ENCODE data around the gene ZNF280B. TPM values are rescaled to one million over a fixed set of nuclear protein-coding genes. Genes with fewer than 3 reads are reported as not detected.

ZNF280B gene
- total and polyA plus RNA-seq, 9 of the 15 experiments (the other 6 are each of a cell fraction or from before 2014, with no cell fraction given): 7.7 to 29.9 (median 20.0) TPM

DNA sequence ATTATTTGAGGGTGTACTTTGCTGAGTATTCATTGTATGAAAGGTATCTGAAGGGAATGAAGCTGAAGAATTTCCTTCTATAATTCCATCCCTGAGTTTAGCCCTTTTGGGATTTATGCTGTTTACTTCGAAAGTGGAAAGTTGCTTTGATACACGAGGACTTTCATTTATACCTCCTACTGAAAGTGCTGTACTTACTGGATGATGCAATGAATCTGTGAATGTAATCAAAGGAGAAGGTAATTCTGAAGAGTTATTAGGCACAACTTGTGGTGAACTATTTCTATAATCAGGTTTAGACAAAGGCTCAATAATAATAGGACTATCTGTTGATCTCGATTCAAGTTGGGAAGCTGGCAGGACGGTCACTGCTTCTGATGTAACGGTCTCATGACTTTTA lies 19.8 kb downstream of the ZNF280B start (continued):
- TF ChIP-seq SRF (CRISPR knock-in tag; IDR thresholded peaks at IDR 0.05) (no peak), GABPB2 (CRISPR knock-in tag; conservative IDR thresholded peaks at IDR 0.05) (0 out of 2 replicates have a peak, but pooled peaks have one; percentile 19), TSC22D4 (tag; IDR thresholded peaks at IDR 0.05) (0 out of 2 replicates have a peak, but pooled peaks have one; percentile 41), ATF3 (IDR thresholded peaks at IDR 0.05) (peak; percentile 90), ATF3 (CRISPR knock-in tag; conservative IDR thresholded peaks at IDR 0.05) (no peak), FOXK2 (conservative IDR thresholded peaks at IDR 0.05 in 1 of 2, IDR thresholded peaks at IDR 0.05 in 1 of 2; ENCODE audit: low read depth in 2 of 2) (no peak), FUS (optimal IDR thresholded peaks at IDR 0.05; ENCODE audit: low read depth, low read length) (no peak), ZNF23 (CRISPR knock-in tag; IDR thresholded peaks at IDR 0.05) (no peak), ZNF311 (CRISPR knock-in tag; IDR thresholded peaks at IDR 0.05) (no peak), ATF7 (IDR thresholded peaks at IDR 0.05) (no peak)
- TF ChIP-seq, protein P1, sequence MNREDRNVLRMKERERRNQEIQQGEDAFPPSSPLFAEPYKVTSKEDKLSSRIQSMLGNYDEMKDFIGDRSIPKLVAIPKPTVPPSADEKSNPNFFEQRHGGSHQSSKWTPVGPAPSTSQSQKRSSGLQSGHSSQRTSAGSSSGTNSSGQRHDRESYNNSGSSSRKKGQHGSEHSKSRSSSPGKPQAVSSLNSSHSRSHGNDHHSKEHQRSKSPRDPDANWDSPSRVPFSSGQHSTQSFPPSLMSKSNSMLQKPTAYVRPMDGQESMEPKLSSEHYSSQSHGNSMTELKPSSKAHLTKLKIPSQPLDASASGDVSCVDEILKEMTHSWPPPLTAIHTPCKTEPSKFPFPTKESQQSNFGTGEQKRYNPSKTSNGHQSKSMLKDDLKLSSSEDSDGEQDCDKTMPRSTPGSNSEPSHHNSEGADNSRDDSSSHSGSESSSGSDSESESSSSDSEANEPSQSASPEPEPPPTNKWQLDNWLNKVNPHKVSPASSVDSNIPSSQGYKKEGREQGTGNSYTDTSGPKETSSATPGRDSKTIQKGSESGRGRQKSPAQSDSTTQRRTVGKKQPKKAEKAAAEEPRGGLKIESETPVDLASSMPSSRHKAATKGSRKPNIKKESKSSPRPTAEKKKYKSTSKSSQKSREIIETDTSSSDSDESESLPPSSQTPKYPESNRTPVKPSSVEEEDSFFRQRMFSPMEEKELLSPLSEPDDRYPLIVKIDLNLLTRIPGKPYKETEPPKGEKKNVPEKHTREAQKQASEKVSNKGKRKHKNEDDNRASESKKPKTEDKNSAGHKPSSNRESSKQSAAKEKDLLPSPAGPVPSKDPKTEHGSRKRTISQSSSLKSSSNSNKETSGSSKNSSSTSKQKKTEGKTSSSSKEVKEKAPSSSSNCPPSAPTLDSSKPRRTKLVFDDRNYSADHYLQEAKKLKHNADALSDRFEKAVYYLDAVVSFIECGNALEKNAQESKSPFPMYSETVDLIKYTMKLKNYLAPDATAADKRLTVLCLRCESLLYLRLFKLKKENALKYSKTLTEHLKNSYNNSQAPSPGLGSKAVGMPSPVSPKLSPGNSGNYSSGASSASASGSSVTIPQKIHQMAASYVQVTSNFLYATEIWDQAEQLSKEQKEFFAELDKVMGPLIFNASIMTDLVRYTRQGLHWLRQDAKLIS (CRISPR knock-in tag; IDR thresholded peaks at IDR 0.05): no peak
- TF ChIP-seq, protein P2, sequence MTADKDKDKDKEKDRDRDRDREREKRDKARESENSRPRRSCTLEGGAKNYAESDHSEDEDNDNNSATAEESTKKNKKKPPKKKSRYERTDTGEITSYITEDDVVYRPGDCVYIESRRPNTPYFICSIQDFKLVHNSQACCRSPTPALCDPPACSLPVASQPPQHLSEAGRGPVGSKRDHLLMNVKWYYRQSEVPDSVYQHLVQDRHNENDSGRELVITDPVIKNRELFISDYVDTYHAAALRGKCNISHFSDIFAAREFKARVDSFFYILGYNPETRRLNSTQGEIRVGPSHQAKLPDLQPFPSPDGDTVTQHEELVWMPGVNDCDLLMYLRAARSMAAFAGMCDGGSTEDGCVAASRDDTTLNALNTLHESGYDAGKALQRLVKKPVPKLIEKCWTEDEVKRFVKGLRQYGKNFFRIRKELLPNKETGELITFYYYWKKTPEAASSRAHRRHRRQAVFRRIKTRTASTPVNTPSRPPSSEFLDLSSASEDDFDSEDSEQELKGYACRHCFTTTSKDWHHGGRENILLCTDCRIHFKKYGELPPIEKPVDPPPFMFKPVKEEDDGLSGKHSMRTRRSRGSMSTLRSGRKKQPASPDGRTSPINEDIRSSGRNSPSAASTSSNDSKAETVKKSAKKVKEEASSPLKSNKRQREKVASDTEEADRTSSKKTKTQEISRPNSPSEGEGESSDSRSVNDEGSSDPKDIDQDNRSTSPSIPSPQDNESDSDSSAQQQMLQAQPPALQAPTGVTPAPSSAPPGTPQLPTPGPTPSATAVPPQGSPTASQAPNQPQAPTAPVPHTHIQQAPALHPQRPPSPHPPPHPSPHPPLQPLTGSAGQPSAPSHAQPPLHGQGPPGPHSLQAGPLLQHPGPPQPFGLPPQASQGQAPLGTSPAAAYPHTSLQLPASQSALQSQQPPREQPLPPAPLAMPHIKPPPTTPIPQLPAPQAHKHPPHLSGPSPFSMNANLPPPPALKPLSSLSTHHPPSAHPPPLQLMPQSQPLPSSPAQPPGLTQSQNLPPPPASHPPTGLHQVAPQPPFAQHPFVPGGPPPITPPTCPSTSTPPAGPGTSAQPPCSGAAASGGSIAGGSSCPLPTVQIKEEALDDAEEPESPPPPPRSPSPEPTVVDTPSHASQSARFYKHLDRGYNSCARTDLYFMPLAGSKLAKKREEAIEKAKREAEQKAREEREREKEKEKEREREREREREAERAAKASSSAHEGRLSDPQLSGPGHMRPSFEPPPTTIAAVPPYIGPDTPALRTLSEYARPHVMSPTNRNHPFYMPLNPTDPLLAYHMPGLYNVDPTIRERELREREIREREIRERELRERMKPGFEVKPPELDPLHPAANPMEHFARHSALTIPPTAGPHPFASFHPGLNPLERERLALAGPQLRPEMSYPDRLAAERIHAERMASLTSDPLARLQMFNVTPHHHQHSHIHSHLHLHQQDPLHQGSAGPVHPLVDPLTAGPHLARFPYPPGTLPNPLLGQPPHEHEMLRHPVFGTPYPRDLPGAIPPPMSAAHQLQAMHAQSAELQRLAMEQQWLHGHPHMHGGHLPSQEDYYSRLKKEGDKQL (CRISPR knock-in tag; IDR thresholded peaks at IDR 0.05; ENCODE audit: borderline replicate concordance): no peak
- TF ChIP-seq, protein P3, sequence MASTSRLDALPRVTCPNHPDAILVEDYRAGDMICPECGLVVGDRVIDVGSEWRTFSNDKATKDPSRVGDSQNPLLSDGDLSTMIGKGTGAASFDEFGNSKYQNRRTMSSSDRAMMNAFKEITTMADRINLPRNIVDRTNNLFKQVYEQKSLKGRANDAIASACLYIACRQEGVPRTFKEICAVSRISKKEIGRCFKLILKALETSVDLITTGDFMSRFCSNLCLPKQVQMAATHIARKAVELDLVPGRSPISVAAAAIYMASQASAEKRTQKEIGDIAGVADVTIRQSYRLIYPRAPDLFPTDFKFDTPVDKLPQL (IDR thresholded peaks at IDR 0.05; ENCODE audit: extremely low read depth, insufficient read length): no peak
- TF ChIP-seq, protein P4, sequence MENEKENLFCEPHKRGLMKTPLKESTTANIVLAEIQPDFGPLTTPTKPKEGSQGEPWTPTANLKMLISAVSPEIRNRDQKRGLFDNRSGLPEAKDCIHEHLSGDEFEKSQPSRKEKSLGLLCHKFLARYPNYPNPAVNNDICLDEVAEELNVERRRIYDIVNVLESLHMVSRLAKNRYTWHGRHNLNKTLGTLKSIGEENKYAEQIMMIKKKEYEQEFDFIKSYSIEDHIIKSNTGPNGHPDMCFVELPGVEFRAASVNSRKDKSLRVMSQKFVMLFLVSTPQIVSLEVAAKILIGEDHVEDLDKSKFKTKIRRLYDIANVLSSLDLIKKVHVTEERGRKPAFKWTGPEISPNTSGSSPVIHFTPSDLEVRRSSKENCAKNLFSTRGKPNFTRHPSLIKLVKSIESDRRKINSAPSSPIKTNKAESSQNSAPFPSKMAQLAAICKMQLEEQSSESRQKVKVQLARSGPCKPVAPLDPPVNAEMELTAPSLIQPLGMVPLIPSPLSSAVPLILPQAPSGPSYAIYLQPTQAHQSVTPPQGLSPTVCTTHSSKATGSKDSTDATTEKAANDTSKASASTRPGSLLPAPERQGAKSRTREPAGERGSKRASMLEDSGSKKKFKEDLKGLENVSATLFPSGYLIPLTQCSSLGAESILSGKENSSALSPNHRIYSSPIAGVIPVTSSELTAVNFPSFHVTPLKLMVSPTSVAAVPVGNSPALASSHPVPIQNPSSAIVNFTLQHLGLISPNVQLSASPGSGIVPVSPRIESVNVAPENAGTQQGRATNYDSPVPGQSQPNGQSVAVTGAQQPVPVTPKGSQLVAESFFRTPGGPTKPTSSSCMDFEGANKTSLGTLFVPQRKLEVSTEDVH (IDR thresholded peaks at IDR 0.05; ENCODE audit: low read depth, partially characterized antibody): no peak

All from K562 (cell line).